DOHH2 (cell line): ENCODE results near the gene LAMB1.

ENCODE experiments used
- EZH2phosphoT487 ChIP-seq: fragments of 200-600 bp; sonication (generic); IDR thresholded peaks from 2 replicates; pipeline ENCODE4 v1.6.1; 2017; ENCODE audit warnings: borderline replicate concordance, mild to moderate bottlenecking, antibody characterized with exemption, low read length, moderate library complexity, mixed read lengths
- TF ChIP-seq, protein P1 (sequence below): fragments of 200-600 bp; sonication (generic); IDR thresholded peaks from one replicate; pipeline ENCODE4 v1.5.1; 2014; ENCODE audit warnings: antibody characterized with exemption, mild to moderate bottlenecking, low read depth, low read length; ENCODE audit not compliant: poor library complexity, severe bottlenecking

DNA sequence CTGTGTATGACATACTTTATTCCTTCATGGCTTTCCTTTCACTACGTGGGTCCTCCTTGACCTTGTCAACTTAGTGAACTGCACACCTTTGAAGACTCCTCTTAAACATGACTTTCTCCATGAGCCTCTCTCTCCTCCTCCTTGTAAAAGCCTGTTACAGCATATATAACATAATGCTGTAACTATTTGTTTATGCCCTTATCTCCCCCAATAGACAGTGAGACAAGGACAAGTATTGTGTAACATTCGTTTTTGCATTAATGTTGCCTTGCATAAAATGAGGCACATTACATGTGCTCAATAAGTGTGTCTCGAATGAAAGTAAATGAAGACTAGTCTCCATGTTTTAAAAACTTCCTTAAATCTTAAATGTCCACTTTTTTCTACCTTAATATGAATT lies 4.3 kb upstream of the LAMB1 start:
- TF ChIP-seq, protein P1, sequence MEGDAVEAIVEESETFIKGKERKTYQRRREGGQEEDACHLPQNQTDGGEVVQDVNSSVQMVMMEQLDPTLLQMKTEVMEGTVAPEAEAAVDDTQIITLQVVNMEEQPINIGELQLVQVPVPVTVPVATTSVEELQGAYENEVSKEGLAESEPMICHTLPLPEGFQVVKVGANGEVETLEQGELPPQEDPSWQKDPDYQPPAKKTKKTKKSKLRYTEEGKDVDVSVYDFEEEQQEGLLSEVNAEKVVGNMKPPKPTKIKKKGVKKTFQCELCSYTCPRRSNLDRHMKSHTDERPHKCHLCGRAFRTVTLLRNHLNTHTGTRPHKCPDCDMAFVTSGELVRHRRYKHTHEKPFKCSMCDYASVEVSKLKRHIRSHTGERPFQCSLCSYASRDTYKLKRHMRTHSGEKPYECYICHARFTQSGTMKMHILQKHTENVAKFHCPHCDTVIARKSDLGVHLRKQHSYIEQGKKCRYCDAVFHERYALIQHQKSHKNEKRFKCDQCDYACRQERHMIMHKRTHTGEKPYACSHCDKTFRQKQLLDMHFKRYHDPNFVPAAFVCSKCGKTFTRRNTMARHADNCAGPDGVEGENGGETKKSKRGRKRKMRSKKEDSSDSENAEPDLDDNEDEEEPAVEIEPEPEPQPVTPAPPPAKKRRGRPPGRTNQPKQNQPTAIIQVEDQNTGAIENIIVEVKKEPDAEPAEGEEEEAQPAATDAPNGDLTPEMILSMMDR, result no peak
- TF ChIP-seq EZH2phosphoT487, result no peak
